Esophagus squamous epithelium (tissue), 5 donors: Measurements from ENCODE around the gene FLNB. TPM values are rescaled to one million over a fixed set of nuclear protein-coding genes. Genes with fewer than 3 reads are reported as not detected.

ENCODE experiments used
- DNase-seq: peaks from one replicate; lab custom pipeline; 2025; lab: John Stamatoyannopoulos, UW
- H3K27ac ChIP-seq, 4 donors: fragments of 200-600 bp; sonication (generic); one replicate each; pipeline ENCODE4 v1.5.1; 2016 to 2019; ENCODE audit warnings: mild to moderate bottlenecking in 1 of 4
- H3K27me3 ChIP-seq, 4 donors: fragments of 200-600 bp; sonication (generic); 1 replicate in 3 of 4; 2 replicates in 1 of 4; pipeline versions ENCODE4 v1.5.1 to v1.6.0; 2017 to 2021; ENCODE audit warnings: antibody characterized with exemption in 1 of 4
- H3K36me3 ChIP-seq, 3 donors: fragments of 200-600 bp; sonication (generic); one replicate each; pipeline ENCODE4 v1.5.1; 2016 to 2019
- H3K4me1 ChIP-seq, 3 donors: fragments of 200-600 bp; sonication (generic); one replicate each; pipeline ENCODE4 v1.5.1; 2017 to 2019
- H3K4me3 ChIP-seq, 4 donors: fragments of 200-600 bp; sonication (generic); 1 replicate in 3 of 4; 2 replicates in 1 of 4; pipeline ENCODE4 v1.5.1; 2016 to 2019; ENCODE audit warnings: mild to moderate bottlenecking in 2 of 4, moderate library complexity in 1 of 4
- H3K9me3 ChIP-seq, 3 donors: fragments of 200-600 bp; sonication (generic); one replicate each; pipeline ENCODE4 v1.5.1; 2016 to 2019
- POLR2A ChIP-seq, 4 donors: fragments of 450-650 bp; IDR thresholded peaks; one replicate each; pipeline ENCODE4 v1.6.1; 2017; ENCODE audit warnings: antibody characterized with exemption in 4 of 4, mild to moderate bottlenecking in 4 of 4, moderate library complexity in 3 of 4
- WGBS, 2 donors: methylation state at CpG; one replicate each; pipeline ENCODE4 v1.1.5; 2018; 5-methylcytosine and 5-hydroxymethylcytosine counted together
- intact Hi-C: fragments of 100-400 bp; cut with DNase I; formaldehyde crosslinking; loops from one replicate; pipeline ENCODE4 v1.15.0; 2022
- total RNA-seq, 4 donors: library from RNA; depleted of rRNA; stranded (reverse); fragments of >200 nt; gene quantifications; one replicate each; pipeline ENCODE4 v1.1.0, GENCODE V29; 2016
- TF ChIP-seq, protein P1 (sequence below), 6 experiments: fragments of 450-650 bp in 4 of 6; fragments of 200-600 bp in 2 of 6; sonication (generic) in 2 of 6; IDR thresholded peaks; one replicate each; pipeline ENCODE4 v1.5.1; 2016 to 2019; ENCODE audit warnings: antibody characterized with exemption in 6 of 6, mild to moderate bottlenecking in 4 of 6, moderate library complexity in 4 of 6
- donor health status: DM: yes; HTN: yes; CAD: no.

Gene FLNB
- total RNA-seq, 4 donors from 2014 or later = 65.4 to 77.0 (median 71.5) TPM

DNA sequence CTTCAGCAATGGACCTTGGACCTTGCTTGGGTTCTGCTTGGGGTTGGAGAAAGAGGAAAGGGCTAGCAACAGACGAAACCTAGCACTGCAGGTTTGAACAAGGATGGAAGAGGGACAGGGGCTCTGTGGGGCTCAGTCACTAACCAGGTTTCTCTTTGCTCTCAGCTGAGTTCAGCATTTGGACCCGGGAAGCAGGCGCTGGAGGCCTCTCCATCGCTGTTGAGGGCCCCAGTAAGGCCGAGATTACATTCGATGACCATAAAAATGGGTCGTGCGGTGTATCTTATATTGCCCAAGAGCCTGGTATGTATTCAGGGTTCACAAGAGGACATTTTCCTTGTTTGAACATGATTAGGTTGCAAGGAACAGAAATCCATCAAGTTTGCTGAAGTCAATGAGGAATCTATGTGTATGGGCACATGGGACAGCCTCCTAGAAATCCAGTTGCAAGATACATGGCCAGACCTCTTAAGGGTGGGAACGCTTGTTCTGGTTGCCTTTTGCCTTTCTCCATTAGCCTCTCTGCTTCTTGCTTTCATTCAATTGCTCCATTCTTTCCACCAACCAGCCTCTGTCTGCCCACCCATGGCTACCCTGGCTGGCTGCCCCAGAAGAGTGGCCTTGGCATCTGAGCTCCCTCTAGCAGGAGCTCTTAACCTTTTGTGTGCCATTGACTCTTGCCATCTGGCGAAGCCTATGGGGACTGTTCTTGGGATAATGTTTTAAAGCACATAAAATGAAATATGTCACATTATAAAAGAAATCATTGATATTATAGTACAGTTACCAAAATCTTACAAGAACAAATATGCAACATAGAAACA, 146.6 kb downstream of the FLNB start:
- Histone ChIP-seq H3K4me1 (no peaks in the 10 kb centered on the region), H3K36me3 (peaks cover 13 to 98% (median 28%) of the 10 kb centered on the region in 3 donors), H3K27ac (no peak overlapping the region), H3K4me3 (no peak overlapping the region), H3K9me3 (no peaks in the 10 kb centered on the region), H3K27me3 (no peaks in the 10 kb centered on the region)
- TF ChIP-seq POLR2A (IDR thresholded peaks at IDR 0.05) = no peak
- TF ChIP-seq, protein P1, sequence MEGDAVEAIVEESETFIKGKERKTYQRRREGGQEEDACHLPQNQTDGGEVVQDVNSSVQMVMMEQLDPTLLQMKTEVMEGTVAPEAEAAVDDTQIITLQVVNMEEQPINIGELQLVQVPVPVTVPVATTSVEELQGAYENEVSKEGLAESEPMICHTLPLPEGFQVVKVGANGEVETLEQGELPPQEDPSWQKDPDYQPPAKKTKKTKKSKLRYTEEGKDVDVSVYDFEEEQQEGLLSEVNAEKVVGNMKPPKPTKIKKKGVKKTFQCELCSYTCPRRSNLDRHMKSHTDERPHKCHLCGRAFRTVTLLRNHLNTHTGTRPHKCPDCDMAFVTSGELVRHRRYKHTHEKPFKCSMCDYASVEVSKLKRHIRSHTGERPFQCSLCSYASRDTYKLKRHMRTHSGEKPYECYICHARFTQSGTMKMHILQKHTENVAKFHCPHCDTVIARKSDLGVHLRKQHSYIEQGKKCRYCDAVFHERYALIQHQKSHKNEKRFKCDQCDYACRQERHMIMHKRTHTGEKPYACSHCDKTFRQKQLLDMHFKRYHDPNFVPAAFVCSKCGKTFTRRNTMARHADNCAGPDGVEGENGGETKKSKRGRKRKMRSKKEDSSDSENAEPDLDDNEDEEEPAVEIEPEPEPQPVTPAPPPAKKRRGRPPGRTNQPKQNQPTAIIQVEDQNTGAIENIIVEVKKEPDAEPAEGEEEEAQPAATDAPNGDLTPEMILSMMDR (IDR thresholded peaks at IDR 0.05) = no peak
- intact Hi-C loops = no loop called here
- WGBS, 2 donors = 92 to 96% methylated on average over 10 of the region's 10 CpGs
- no peak for DNase-seq

DNA sequence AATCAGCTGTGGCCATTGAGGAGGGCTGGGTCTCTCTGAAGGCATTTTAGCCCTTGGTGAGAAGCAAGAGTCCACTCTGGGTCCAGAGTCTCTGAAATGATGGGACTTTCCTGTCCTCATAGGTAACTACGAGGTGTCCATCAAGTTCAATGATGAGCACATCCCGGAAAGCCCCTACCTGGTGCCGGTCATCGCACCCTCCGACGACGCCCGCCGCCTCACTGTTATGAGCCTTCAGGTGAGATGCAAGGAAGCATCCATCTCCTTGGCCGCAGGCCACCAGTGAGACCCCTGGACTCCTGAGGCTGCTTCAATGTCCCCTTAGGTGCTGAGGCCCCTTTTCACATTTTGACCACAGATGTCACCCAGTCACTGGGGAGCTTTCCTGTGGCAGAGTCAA, 147.6 kb downstream of the FLNB start:
- intact Hi-C loops = no loop called here
- Histone ChIP-seq H3K27ac (no peak overlapping the region), H3K36me3 (peaks cover 8 to 95% (median 21%) of the 10 kb centered on the region in 3 donors), H3K4me3 (no peak overlapping the region), H3K4me1 (no peaks in the 10 kb centered on the region), H3K9me3 (no peaks in the 10 kb centered on the region), H3K27me3 (no peaks in the 10 kb centered on the region)
- 85 to 91% methylated on average over 7 to 10 of the region's 10 CpGs for WGBS, 2 donors
- TF ChIP-seq, protein P1 (IDR thresholded peaks at IDR 0.05) = no peak
- TF ChIP-seq POLR2A (IDR thresholded peaks at IDR 0.05) = no peak
- no peak for DNase-seq

DNA sequence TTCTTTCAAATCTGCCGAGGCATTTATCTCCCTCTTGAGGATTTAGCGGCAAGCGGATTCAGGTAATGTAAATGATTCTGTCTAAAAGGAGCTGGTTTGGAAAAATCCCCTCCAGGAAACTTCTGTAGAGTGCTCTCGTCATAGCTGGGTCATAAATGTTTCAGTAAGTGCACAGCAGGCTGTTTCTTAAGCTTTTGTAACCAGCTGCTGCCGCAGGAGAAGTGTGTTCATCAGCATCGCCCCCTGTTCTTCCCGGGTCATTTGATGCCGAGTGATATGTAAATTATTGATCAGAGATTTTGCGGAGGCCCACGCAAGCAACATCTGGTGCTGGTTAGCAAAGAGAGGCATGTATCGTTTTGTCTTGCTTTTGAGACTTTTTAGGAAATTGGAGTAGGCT, 149.5 kb downstream of the FLNB start:
- 76 to 87% methylated on average over 11 of the region's 11 CpGs for WGBS, 2 donors
- Histone ChIP-seq H3K9me3 (no peaks in the 10 kb centered on the region), H3K4me1 (peaks cover 0 to 12% (median 0%) of the 10 kb centered on the region in 3 donors), H3K4me3 (no peak overlapping the region), H3K36me3 (peaks cover 8 to 94% (median 13%) of the 10 kb centered on the region in 3 donors), H3K27me3 (no peaks in the 10 kb centered on the region), H3K27ac (peak overlapping the region in 3 of 4 donors; percentile 26 to 48 (median 32))
- TF ChIP-seq, protein P1 (IDR thresholded peaks at IDR 0.05) = no peak
- TF ChIP-seq POLR2A (IDR thresholded peaks at IDR 0.05) = no peak
- no peak for DNase-seq
- intact Hi-C loops = no loop called here

DNA sequence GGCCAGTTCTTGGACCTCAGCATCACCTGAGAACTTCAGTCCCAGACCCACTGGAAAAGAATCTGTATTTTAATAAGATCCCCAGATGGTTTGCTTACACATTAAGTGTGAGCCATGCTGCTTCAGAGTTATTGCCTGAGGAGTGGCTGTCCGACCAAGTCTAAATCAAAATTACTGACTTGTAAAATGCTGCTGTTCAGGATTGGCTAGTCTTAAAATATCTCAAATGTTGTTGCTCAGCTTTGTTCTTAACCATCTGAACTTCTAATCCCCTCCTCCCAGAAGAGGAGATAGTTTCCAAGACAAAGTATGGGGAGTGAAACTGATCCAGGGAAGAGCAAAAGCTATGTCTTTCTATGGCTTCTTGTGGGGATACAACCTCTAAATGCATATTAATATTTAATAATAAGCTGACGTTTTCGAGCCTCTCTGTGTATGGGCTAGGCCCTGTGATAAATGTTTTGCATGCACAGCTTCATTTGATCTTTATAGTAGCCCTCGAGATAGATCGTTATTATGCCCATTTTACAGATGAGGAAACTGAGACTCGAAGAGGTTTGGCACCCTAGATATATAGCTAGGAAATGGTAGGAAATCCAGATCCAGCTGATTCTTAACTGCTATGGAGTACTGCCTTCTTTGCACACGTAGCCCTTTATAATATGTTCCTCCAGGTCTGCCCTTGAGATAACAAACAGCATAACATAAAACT, 150.4 kb downstream of the FLNB start:
- Histone ChIP-seq H3K4me1 (peaks cover 0 to 18% (median 0%) of the 10 kb centered on the region in 3 donors), H3K27me3 (no peaks in the 10 kb centered on the region), H3K4me3 (no peak overlapping the region), H3K36me3 (peaks cover 7 to 94% (median 8%) of the 10 kb centered on the region in 3 donors), H3K9me3 (no peaks in the 10 kb centered on the region), H3K27ac (peak overlapping the region in 2 of 4 donors; percentile 26 to 48)
- no peak for DNase-seq
- no peak for TF ChIP-seq POLR2A (IDR thresholded peaks at IDR 0.05)
- TF ChIP-seq, protein P1 (IDR thresholded peaks at IDR 0.05) = no peak
- WGBS, 2 donors = 83 to 89% methylated on average over 7 of the region's 7 CpGs
- intact Hi-C loops = no loop called here

DNA sequence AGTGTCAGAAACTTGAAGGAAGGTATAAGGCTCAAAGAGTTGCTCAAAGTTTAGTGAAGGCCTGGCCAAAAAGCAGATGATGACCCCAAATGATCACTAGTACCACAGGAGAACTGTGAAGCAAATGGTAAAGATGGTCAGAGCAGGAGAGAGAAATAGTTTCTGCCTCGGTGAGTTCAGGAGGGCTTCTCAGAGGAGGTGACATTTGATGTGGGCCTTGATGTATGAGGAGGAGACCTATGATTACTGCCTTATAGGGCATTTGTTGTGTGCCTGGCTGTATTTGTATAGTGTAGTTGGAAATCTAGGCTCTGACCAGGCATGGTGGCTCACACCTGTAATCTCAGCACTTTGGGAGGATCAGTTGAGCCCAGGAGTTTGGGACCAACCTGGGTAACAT, 152.2 kb downstream of the FLNB start:
- WGBS, 2 donors = 94 to 100% methylated on average over 1 of the region's 1 CpG
- Histone ChIP-seq H3K27ac (peak overlapping the region in 1 of 4 donors; percentile 66), H3K36me3 (peaks cover 5 to 94% (median 8%) of the 10 kb centered on the region in 3 donors), H3K4me3 (no peak overlapping the region), H3K4me1 (peaks cover 0 to 32% (median 10%) of the 10 kb centered on the region in 3 donors), H3K27me3 (no peaks in the 10 kb centered on the region), H3K9me3 (no peaks in the 10 kb centered on the region)
- intact Hi-C loops = no loop called here
- no peak for TF ChIP-seq POLR2A (IDR thresholded peaks at IDR 0.05)
- TF ChIP-seq, protein P1 (IDR thresholded peaks at IDR 0.05) = no peak
- no peak for DNase-seq
